Activated CD8-positive, alpha-beta T cell treated with anti-CD3 and anti-CD28 coated beads for 36 hours (primary cell): ENCODE data around the gene ZNF407. TPM values are rescaled to one million over a fixed set of nuclear protein-coding genes. Genes with fewer than 3 reads are reported as not detected.

Experiments
- ATAC-seq: fragments of 200-7000 bp; cut with Tn5 transposase; one replicate; pipeline ENCODE4 v1.10.0; 2021; ENCODE audit warnings: mild to moderate bottlenecking, moderate library complexity
- CTCF ChIA-PET: fragments of 350-600 bp; sonication (Branson Sonifier 250); formaldehyde crosslinking; loops from one replicate; lab custom pipeline; 2021; ENCODE audit warnings: antibody characterized with exemption; lab: Charles Lee
- POLR2A ChIA-PET: fragments of 350-600 bp; sonication (Branson Sonifier 250); formaldehyde crosslinking; loops from one replicate; lab custom pipeline; 2021; ENCODE audit warnings: antibody characterized with exemption; lab: Charles Lee
- DNase-seq: peaks from one replicate; pipeline ENCODE4 v3.0.0-alpha.2; 2020
- H3K27ac Mint-ChIP-seq: one replicate; pipeline ENCODE4 v1.8.0; 2021; ENCODE audit warnings: mild to moderate bottlenecking, mixed read lengths
- H3K27me3 Mint-ChIP-seq: one replicate; pipeline ENCODE4 v1.8.0; 2021; ENCODE audit warnings: mixed read lengths
- H3K36me3 Mint-ChIP-seq: one replicate; pipeline ENCODE4 v1.8.0; 2021; ENCODE audit warnings: low read depth, mixed read lengths
- H3K4me1 Mint-ChIP-seq: one replicate; pipeline ENCODE4 v1.8.0; 2021; ENCODE audit warnings: low read depth, mixed read lengths
- H3K4me3 Mint-ChIP-seq: one replicate; pipeline ENCODE4 v1.8.0; 2021; ENCODE audit warnings: mild to moderate bottlenecking, moderate library complexity, mixed read lengths
- H3K9me3 Mint-ChIP-seq: one replicate; pipeline ENCODE4 v1.8.0; 2021; ENCODE audit warnings: mixed read lengths
- CTCF ChIP-seq: fragments of 200-600 bp; IDR thresholded peaks from one replicate; pipeline ENCODE4 v1.8.0; 2022; ENCODE audit warnings: antibody characterized with exemption, mild to moderate bottlenecking
- intact Hi-C: fragments of 100-400 bp; cut with micrococcal nuclease; formaldehyde crosslinking; loops from one replicate; pipeline ENCODE4 v1.10.0; 2022
- total RNA-seq, 2 experiments: library from RNA; stranded (reverse); gene quantifications; one replicate each; pipeline ENCODE4 v1.2.3, GENCODE V29; 2021

ZNF407 gene
- total RNA-seq, 2 experiments from 2014 or later: 9.9 to 10.8 TPM

- Mint-ChIP-seq H3K36me3 (no peaks in the 10 kb centered on the region), H3K27me3 (no peaks in the 10 kb centered on the region), H3K9me3 (no peaks in the 10 kb centered on the region), H3K4me3 (no peak overlapping the region), H3K27ac (no peak overlapping the region), H3K4me1 (no peaks in the 10 kb centered on the region)
- ChIA-PET POLR2A (no interaction called here), CTCF (no interaction called here)
- DNase-seq (no peak), ATAC-seq (no peak)
- intact Hi-C loops: no loop called here
- TF ChIP-seq CTCF: no peak
Measured at GRCh38 chr18:74774486-74774885, 176.8 kb downstream of the ZNF407 start.

- POLR2A ChIA-PET: no interaction called here
- Mint-ChIP-seq H3K27me3 (no peaks in the 10 kb centered on the region), H3K36me3 (no peaks in the 10 kb centered on the region), H3K4me1 (no peaks in the 10 kb centered on the region), H3K9me3 (no peaks in the 10 kb centered on the region), H3K27ac (no peak overlapping the region), H3K4me3 (no peak overlapping the region)
- no peak for DNase-seq
- intact Hi-C loops: no loop called here
- CTCF ChIA-PET: no interaction called here
- no peak for TF ChIP-seq CTCF
- no peak for ATAC-seq
Measured at GRCh38 chr18:74775239-74775638, 177.6 kb downstream of the ZNF407 start.

GRCh38 chr18:74778191-74778847 is 180.6 kb downstream of the ZNF407 start:
- no peak for DNase-seq
- H3K4me1 Mint-ChIP-seq: no peaks in the 10 kb centered on the region
- no peaks in the 10 kb centered on the region for H3K27me3 Mint-ChIP-seq
- H3K36me3 Mint-ChIP-seq: peaks cover 1% of the 10 kb centered on the region
- TF ChIP-seq CTCF: no peak
- ChIA-PET CTCF (no interaction called here), POLR2A (interaction anchor here (0.6 kb wide), 1 partner anchor 369 kb away, joined by 3 read pairs; no protein-coding TSS in a partner anchor)
- intact Hi-C loops: no loop called here
- H3K27ac Mint-ChIP-seq: no peak overlapping the region
- H3K4me3 Mint-ChIP-seq: no peak overlapping the region
- H3K9me3 Mint-ChIP-seq: no peaks in the 10 kb centered on the region
- no peak for ATAC-seq

GRCh38 chr18:74784752-74785151 is 187.1 kb downstream of the ZNF407 start:
- no peak overlapping the region for H3K27ac Mint-ChIP-seq
- POLR2A ChIA-PET: no interaction called here
- CTCF ChIA-PET: no interaction called here

More at GRCh38 chr18:74784752-74785151, 187.1 kb downstream of the ZNF407 start:
- peaks cover 1% of the 10 kb centered on the region for H3K36me3 Mint-ChIP-seq
- intact Hi-C loops: no loop called here
- H3K27me3 Mint-ChIP-seq: no peaks in the 10 kb centered on the region
- ATAC-seq (no peak), DNase-seq (no peak)
- no peak overlapping the region for H3K4me3 Mint-ChIP-seq
- no peak for TF ChIP-seq CTCF
- H3K4me1 Mint-ChIP-seq: no peaks in the 10 kb centered on the region
- no peaks in the 10 kb centered on the region for H3K9me3 Mint-ChIP-seq
